Heart left ventricle (tissue), 16 donors: ENCODE results near the gene DYSF. TPM values are rescaled to one million over a fixed set of nuclear protein-coding genes. Genes with fewer than 3 reads are reported as not detected.

ENCODE experiments used
- ATAC-seq, 4 donors: fragments of 200-7000 bp; cut with Tn5 transposase; one replicate each; pipeline ENCODE4 v1.9.1; 2020 to 2022; ENCODE audit warnings: moderate library complexity in 4 of 4, mild to moderate bottlenecking in 3 of 4, moderate number of reproducible peaks in 1 of 4
- DNase-seq, 5 donors: peaks; one replicate each; pipeline ENCODE4 v3.0.0-alpha.2; 2020
- H3K27ac ChIP-seq, 12 donors: fragments of 200-600 bp; sonication (generic) in 4 of 12; one replicate each; pipeline versions ENCODE4 v1.5.0 to v1.8.0; 2016 to 2022; ENCODE audit warnings: mild to moderate bottlenecking in 2 of 12
- H3K27me3 ChIP-seq, 9 donors: fragments of 200-600 bp; sonication (generic) in 2 of 9; one replicate each; pipeline versions ENCODE4 v1.5.1 to v1.8.0; 2016 to 2022; ENCODE audit warnings: mild to moderate bottlenecking in 3 of 9
- H3K36me3 ChIP-seq, 9 donors: fragments of 200-600 bp; sonication (generic) in 2 of 9; one replicate each; pipeline versions ENCODE4 v1.5.0 to v1.8.0; 2018 to 2022; ENCODE audit warnings: mild to moderate bottlenecking in 2 of 9
- H3K4me1 ChIP-seq, 12 donors: fragments of 200-600 bp; sonication (generic) in 4 of 12; one replicate each; pipeline versions ENCODE4 v1.5.0 to v1.8.0; 2016 to 2022; ENCODE audit warnings: mild to moderate bottlenecking in 3 of 12
- H3K4me3 ChIP-seq, 12 donors: fragments of 200-600 bp; sonication (generic) in 4 of 12; one replicate each; pipeline versions ENCODE4 v1.5.0 to v1.8.0; 2017 to 2022; ENCODE audit warnings: mild to moderate bottlenecking in 9 of 12, moderate library complexity in 4 of 12
- H3K9me3 ChIP-seq, 12 donors: fragments of 200-600 bp; sonication (generic) in 4 of 12; one replicate each; pipeline versions ENCODE4 v1.5.0 to v1.8.0; 2016 to 2022; ENCODE audit warnings: mild to moderate bottlenecking in 1 of 12
- POLR2A ChIP-seq, 2 donors: fragments of 450-650 bp; IDR thresholded peaks; one replicate each; pipeline ENCODE4 v1.6.1; 2017; ENCODE audit warnings: antibody characterized with exemption in 2 of 2, mild to moderate bottlenecking in 2 of 2, moderate library complexity in 2 of 2
- WGBS, 4 donors: extraction: QIAGEN DNeasy Blood & Tissue Kit in 2 of 4; methylation state at CpG; one replicate each; pipeline versions ENCODE4 v1.1.5 to v1.1.7; 2013 to 2018; 5-methylcytosine and 5-hydroxymethylcytosine counted together
- intact Hi-C, 10 donors: fragments of 100-400 bp; cut with DNase I; formaldehyde crosslinking; loops; one replicate each; pipeline versions ENCODE4 v1.11.1 to v1.14.2; 2022
- polyA plus RNA-seq, 2 donors: library from polyadenylated mRNA; stranded (reverse); fragments of 200-250 nt; gene quantifications; one replicate each; pipeline ENCODE4 v1.2.3, GENCODE V29; 2013
- total RNA-seq, 9 donors: library from RNA; depleted of rRNA in 2 of 9; stranded (reverse); fragments of >200 nt in 2 of 9; fragmentation: NEBNext Ultra II Directional in 3 of 9; extraction: Animal tissue kit (Norgen Biotek cat#: 25700) in 3 of 9; gene quantifications; one replicate each; pipeline versions ENCODE4 v1.1.0 to v1.2.4, GENCODE V29; 2016 to 2023
- TF ChIP-seq, protein P1 (sequence below), 12 donors: fragments of 200-600 bp; sonication (generic) in 4 of 12; IDR thresholded peaks; one replicate each; pipeline versions ENCODE4 v1.5.0 to v1.8.0; 2018 to 2022; ENCODE audit warnings: antibody characterized with exemption in 12 of 12, mild to moderate bottlenecking in 5 of 12
- donor health status: ischemic (EF 13 %, LVEDD 7.1; RV severe dilation, severe dysfunction).
- donor health status: healthy with polysubstance abuse.
- donor health status: DM: no; HTN: yes; CAD: no.
- donor health status: DM: no; HTN: no; CAD: no.
- donor health status: ischemic (EF 25% LVEDD 6.9; RV normal size, moderate dysfunction).
- donor health status: ischemic (EF 25% LVEDD 5.7; RV mildly dilated, moderate dysfunction).
- donor health status: healthy.
- donor health status: DM: yes; HTN: yes; CAD: no.
- donor health status: ischemic (EF 35%, LVEDD 5.7; RV mildly dilated, moderate dysfunction).
- donor health status: nonischemic (EF 11% LVEDD 7.7; RV severe dilation, severe dysfunction).
- donor health status: DM: yes; HTN: yes; CAD: no.
- donor health status: PGD.
- donor health status: ischemic (EF 29% LVEDD 5.4; RV normal size, mild dysfunction).
- donor health status: nonischemic (EF 23%, LVEDD 6.1; RV moderate dilation, normal function).

Gene DYSF
- total and polyA plus RNA-seq, 11 donors = 25.5 to 99.9 (median 78.6) TPM

DNA sequence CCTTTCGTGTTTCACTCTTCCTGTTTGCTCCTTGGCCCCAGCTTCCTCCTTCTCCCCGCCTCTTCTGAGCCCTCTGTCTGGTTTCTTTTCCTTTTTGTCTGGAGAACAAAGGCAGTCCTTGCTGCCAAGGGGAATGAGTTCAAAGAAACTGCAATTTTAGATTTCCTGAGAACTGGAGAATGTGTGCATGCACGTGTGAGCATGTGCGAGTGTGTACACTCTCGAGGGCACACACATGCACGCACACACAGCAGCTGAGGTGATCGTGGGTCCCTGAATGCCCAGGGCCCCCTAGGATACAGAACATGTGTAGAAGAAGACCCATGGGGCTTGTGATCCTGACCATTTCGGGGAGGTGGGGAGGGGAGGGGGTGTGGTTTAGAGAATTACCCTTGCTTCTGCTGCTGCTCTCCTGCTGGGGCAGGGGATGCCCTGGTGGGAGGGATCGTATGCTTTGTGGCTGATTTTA lies 151.8 kb downstream of the DYSF start:
- no peaks in the 10 kb centered on the region for H3K9me3 ChIP-seq
- H3K27ac ChIP-seq = peak overlapping the region in 11 of 12 donors; percentile 15 to 83 (median 60)
- 52 to 70% (median 60%) methylated on average over 9 of the region's 9 CpGs for WGBS, 4 donors
- no peak for TF ChIP-seq POLR2A (IDR thresholded peaks at IDR 0.05)
- TF ChIP-seq, protein P1, sequence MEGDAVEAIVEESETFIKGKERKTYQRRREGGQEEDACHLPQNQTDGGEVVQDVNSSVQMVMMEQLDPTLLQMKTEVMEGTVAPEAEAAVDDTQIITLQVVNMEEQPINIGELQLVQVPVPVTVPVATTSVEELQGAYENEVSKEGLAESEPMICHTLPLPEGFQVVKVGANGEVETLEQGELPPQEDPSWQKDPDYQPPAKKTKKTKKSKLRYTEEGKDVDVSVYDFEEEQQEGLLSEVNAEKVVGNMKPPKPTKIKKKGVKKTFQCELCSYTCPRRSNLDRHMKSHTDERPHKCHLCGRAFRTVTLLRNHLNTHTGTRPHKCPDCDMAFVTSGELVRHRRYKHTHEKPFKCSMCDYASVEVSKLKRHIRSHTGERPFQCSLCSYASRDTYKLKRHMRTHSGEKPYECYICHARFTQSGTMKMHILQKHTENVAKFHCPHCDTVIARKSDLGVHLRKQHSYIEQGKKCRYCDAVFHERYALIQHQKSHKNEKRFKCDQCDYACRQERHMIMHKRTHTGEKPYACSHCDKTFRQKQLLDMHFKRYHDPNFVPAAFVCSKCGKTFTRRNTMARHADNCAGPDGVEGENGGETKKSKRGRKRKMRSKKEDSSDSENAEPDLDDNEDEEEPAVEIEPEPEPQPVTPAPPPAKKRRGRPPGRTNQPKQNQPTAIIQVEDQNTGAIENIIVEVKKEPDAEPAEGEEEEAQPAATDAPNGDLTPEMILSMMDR (IDR thresholded peaks at IDR 0.05) = no peak
- peak in 4 of 5 donors; percentile 9 to 33 (median 25) for DNase-seq
- no peak overlapping the region for H3K4me3 ChIP-seq
- peaks cover 0 to 17% (median 11%) of the 10 kb centered on the region in 9 donors for H3K36me3 ChIP-seq
- ATAC-seq = peak in 3 of 4 donors; percentile 29 to 41 (median 37)
- intact Hi-C loops = loop anchor here in 6 of 10 donors (5.0 to 10.0 kb wide), 4 partner anchors 58 to 547 kb away; no protein-coding TSS in a partner anchor
- H3K4me1 ChIP-seq = peaks cover 7 to 47% (median 22%) of the 10 kb centered on the region in 12 donors
- H3K27me3 ChIP-seq = no peaks in the 10 kb centered on the region

DNA sequence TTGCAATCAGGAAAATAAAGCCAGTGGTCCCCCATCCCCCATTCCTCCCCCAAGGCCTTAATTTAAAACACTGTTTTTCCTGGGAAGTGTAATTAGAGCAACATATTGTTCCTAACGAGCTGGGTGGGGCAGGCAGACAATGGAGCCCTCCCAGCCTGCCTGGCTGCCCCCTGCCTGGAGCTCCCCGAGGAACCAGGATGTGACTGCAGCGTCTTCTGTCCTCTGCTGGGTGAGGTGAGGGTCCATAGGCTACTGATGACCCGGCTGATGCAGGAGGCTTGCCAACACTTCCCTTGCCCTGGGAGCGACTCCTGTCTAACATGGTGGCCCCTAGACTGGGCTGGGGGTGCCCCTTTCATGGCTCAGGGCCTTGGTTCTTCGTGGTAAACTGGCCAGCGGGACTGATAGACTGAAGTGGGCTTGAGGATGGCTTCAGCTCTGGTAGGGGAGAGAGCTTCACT lies 152.4 kb downstream of the DYSF start:
- ATAC-seq (peak in 3 of 4 donors; percentile 33 to 73 (median 54)), DNase-seq (peak in 4 of 5 donors; percentile 30 to 63 (median 44))
- TF ChIP-seq, protein P1 (IDR thresholded peaks at IDR 0.05) = no peak
- TF ChIP-seq POLR2A (IDR thresholded peaks at IDR 0.05) = no peak
- Histone ChIP-seq H3K27me3 (no peaks in the 10 kb centered on the region), H3K4me1 (peaks cover 7 to 47% (median 22%) of the 10 kb centered on the region in 12 donors), H3K27ac (peak overlapping the region in 10 of 12 donors; percentile 23 to 83 (median 59)), H3K9me3 (no peaks in the 10 kb centered on the region), H3K4me3 (no peak overlapping the region), H3K36me3 (peaks cover 0 to 15% (median 8%) of the 10 kb centered on the region in 9 donors)
- intact Hi-C loops = loop anchor here in 6 of 10 donors (5.0 to 10.0 kb wide), 4 partner anchors 59 to 546 kb away; no protein-coding TSS in a partner anchor
- 46 to 75% (median 70%) methylated on average over 3 to 7 of the region's 7 CpGs for WGBS, 4 donors

DNA sequence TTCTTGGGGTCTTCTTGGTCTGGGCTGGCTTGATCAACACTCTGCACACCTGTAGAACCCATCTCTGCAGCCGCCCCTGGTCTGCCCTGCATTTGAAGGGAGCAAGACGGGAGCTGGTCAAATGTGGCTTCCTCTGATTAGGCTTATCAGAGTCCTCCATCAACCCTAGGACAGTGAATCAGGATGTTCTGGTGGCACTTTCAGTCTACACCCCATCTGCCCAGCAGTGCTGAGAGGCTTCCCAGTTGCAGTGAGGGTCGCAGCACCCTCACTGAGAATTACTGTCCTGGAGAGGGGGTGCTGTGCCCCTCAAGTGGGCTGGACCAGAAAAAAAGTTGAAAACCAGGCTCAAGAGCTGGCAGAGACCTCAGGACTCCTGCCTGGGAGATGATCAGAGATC lies 152.9 kb downstream of the DYSF start:
- TF ChIP-seq POLR2A (IDR thresholded peaks at IDR 0.05) = no peak
- TF ChIP-seq, protein P1 (IDR thresholded peaks at IDR 0.05) = no peak
- Histone ChIP-seq H3K9me3 (no peaks in the 10 kb centered on the region), H3K27me3 (no peaks in the 10 kb centered on the region), H3K27ac (peak overlapping the region in 3 of 12 donors; percentile 24 to 56 (median 37)), H3K4me1 (peaks cover 7 to 47% (median 22%) of the 10 kb centered on the region in 12 donors), H3K4me3 (no peak overlapping the region), H3K36me3 (peaks cover 0 to 14% (median 6%) of the 10 kb centered on the region in 9 donors)
- DNase-seq (no peak), ATAC-seq (no peak)
- intact Hi-C loops = loop anchor here in 6 of 10 donors (5.0 to 10.0 kb wide), 4 partner anchors 59 to 546 kb away; no protein-coding TSS in a partner anchor
- 72 to 92% (median 79%) methylated on average over 3 of the region's 3 CpGs for WGBS, 4 donors

DNA sequence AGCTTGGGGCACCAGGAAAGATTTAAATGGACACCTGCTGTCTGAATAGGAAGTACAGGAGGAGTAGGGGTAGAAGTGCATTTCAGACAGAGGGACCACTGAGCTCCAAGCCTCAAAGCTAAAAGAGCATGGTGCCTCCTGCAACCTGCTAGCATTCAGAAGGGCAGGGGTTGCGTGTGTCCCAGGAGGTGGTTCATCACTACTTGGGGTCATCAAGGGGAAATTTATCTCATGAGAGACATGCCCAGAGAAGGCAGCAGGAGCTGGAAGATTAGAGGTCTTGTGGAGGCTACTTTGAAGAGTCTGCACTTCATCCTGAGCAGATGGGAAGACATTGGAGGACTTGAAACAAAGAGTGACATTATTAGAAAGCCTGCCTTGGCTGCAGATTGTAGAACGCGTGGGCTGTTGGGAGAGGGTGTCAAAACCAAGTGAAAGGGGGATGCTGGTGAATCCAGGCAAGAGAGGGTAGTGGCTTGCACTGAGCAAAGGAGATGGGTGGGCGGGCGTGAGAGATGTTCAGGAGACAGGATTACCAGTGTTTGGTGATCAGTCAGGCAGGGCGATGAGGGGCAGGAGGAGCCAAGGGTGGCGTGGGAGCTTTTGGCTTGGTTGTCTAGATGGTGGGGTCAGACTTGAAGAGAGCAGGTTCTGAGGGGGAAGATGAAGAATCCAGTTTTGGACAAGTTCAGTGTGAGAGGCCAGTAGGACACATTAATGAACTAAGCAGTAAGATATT lies 154.0 kb downstream of the DYSF start:
- 94 to 96% (median 94%) methylated on average over 7 of the region's 7 CpGs for WGBS, 4 donors
- peak in 4 of 5 donors; percentile 2 to 28 (median 12) for DNase-seq
- no peak overlapping the region for H3K4me3 ChIP-seq
- H3K36me3 ChIP-seq = peaks cover 0 to 16% (median 10%) of the 10 kb centered on the region in 9 donors
- TF ChIP-seq, protein P1 (IDR thresholded peaks at IDR 0.05) = no peak
- no peak for TF ChIP-seq POLR2A (IDR thresholded peaks at IDR 0.05)
- no peak overlapping the region for H3K27ac ChIP-seq
- H3K4me1 ChIP-seq = peaks cover 7 to 47% (median 22%) of the 10 kb centered on the region in 12 donors
- H3K27me3 ChIP-seq = no peaks in the 10 kb centered on the region
- intact Hi-C loops = loop anchor here in 6 of 10 donors (5.0 to 10.0 kb wide), 4 partner anchors 60 to 545 kb away; no protein-coding TSS in a partner anchor
- ATAC-seq = no peak
- no peaks in the 10 kb centered on the region for H3K9me3 ChIP-seq
